Activated T-helper 2 cell treated with anti-CD3 and anti-CD28 coated beads, Interferon-gamma antibody, Interleukin-2, Interleukin-4, amounts not matched to agents 10 μg/mL and 5 μg/mL and 100 μg/mL, durations not matched to agents 14 hours and 24 hours and 36 hours (primary cell): ENCODE results near the gene CWH43. TPM values are rescaled to one million over a fixed set of nuclear protein-coding genes. Genes with fewer than 3 reads are reported as not detected.

Experiments used
- DNase-seq: peaks from one replicate; pipeline ENCODE4 v3.0.0; 2021; ENCODE audit warnings: low spot score
- H3K27ac Mint-ChIP-seq: one replicate; pipeline ENCODE4 v1.8.0; 2021; ENCODE audit warnings: mixed read lengths
- H3K27me3 Mint-ChIP-seq: one replicate; pipeline ENCODE4 v1.8.0; 2021; ENCODE audit warnings: low read depth, mixed read lengths
- H3K36me3 Mint-ChIP-seq: one replicate; pipeline ENCODE4 v1.8.0; 2021; ENCODE audit warnings: low read depth, mixed read lengths
- H3K4me1 Mint-ChIP-seq: one replicate; pipeline ENCODE4 v1.8.0; 2021; ENCODE audit warnings: low read depth, mixed read lengths
- H3K4me3 Mint-ChIP-seq: one replicate; pipeline ENCODE4 v1.8.0; 2021; ENCODE audit warnings: low read depth, mild to moderate bottlenecking, moderate library complexity, mixed read lengths
- H3K9me3 Mint-ChIP-seq: one replicate; pipeline ENCODE4 v1.8.0; 2021; ENCODE audit warnings: mixed read lengths
- intact Hi-C: fragments of 100-400 bp; cut with micrococcal nuclease; formaldehyde crosslinking; loops from one replicate; pipeline ENCODE4 v1.15.1; 2023
- total RNA-seq: library from RNA; stranded (reverse); gene quantifications from 2 replicates; pipeline ENCODE4 v1.2.3, GENCODE V29; 2022

CWH43 gene
- total RNA-seq, 1 donor from 2014 or later, result not detected

GRCh38 chr4:48986654-48987164, 634 bp downstream of the CWH43 start:
- Mint-ChIP-seq H3K36me3 (no peaks in the 10 kb centered on the region), H3K4me1 (no peaks in the 10 kb centered on the region), H3K27me3 (peaks cover 34% of the 10 kb centered on the region), H3K4me3 (no peak overlapping the region), H3K9me3 (no peaks in the 10 kb centered on the region), H3K27ac (no peak overlapping the region)
- no peak for DNase-seq
- intact Hi-C loops, result no loop called here

- Mint-ChIP-seq H3K4me1 (no peaks in the 10 kb centered on the region), H3K4me3 (no peak overlapping the region), H3K9me3 (no peaks in the 10 kb centered on the region), H3K36me3 (no peaks in the 10 kb centered on the region), H3K27ac (no peak overlapping the region), H3K27me3 (peaks cover 30% of the 10 kb centered on the region)
- intact Hi-C loops, result no loop called here
- DNase-seq, result no peak
Measured at GRCh38 chr4:48989461-48990203, 3.6 kb downstream of the CWH43 start.

- Mint-ChIP-seq H3K9me3 (no peaks in the 10 kb centered on the region), H3K27me3 (peaks cover 22% of the 10 kb centered on the region), H3K27ac (no peak overlapping the region), H3K4me1 (no peaks in the 10 kb centered on the region), H3K36me3 (no peaks in the 10 kb centered on the region), H3K4me3 (no peak overlapping the region)
- no peak for DNase-seq
- intact Hi-C loops, result no loop called here
Measured at GRCh38 chr4:48991357-48991756, 5.3 kb downstream of the CWH43 start.

- no peak for DNase-seq
- Mint-ChIP-seq H3K4me3 (no peak overlapping the region), H3K9me3 (no peaks in the 10 kb centered on the region), H3K27me3 (peaks cover 3% of the 10 kb centered on the region), H3K36me3 (no peaks in the 10 kb centered on the region), H3K4me1 (no peaks in the 10 kb centered on the region), H3K27ac (no peak overlapping the region)
- intact Hi-C loops, result no loop called here
Measured at GRCh38 chr4:48997962-48998361, 11.9 kb downstream of the CWH43 start.

- Mint-ChIP-seq H3K4me3 (no peak overlapping the region), H3K27ac (no peak overlapping the region), H3K9me3 (no peaks in the 10 kb centered on the region), H3K27me3 (peaks cover 3% of the 10 kb centered on the region), H3K4me1 (no peaks in the 10 kb centered on the region), H3K36me3 (no peaks in the 10 kb centered on the region)
- intact Hi-C loops, result no loop called here
- no peak for DNase-seq
Measured at GRCh38 chr4:48998440-48998839, 12.4 kb downstream of the CWH43 start.

- H3K9me3 Mint-ChIP-seq, result no peaks in the 10 kb centered on the region
- intact Hi-C loops, result no loop called here
- no peak overlapping the region for H3K4me3 Mint-ChIP-seq
- no peak for DNase-seq
- H3K27ac Mint-ChIP-seq, result no peak overlapping the region
- no peaks in the 10 kb centered on the region for H3K36me3 Mint-ChIP-seq
- H3K27me3 Mint-ChIP-seq, result peaks cover 2% of the 10 kb centered on the region
- H3K4me1 Mint-ChIP-seq, result no peaks in the 10 kb centered on the region
Measured at GRCh38 chr4:49000806-49001205, 14.7 kb downstream of the CWH43 start.

- no peaks in the 10 kb centered on the region for H3K36me3 Mint-ChIP-seq
- H3K4me3 Mint-ChIP-seq, result no peak overlapping the region
- H3K27ac Mint-ChIP-seq, result no peak overlapping the region
- intact Hi-C loops, result no loop called here
- no peaks in the 10 kb centered on the region for H3K9me3 Mint-ChIP-seq
- no peaks in the 10 kb centered on the region for H3K27me3 Mint-ChIP-seq
- no peaks in the 10 kb centered on the region for H3K4me1 Mint-ChIP-seq
- no peak for DNase-seq
Measured at GRCh38 chr4:49002931-49003330, 16.9 kb downstream of the CWH43 start.

GRCh38 chr4:49018718-49019295, 32.7 kb downstream of the CWH43 start:
- no peaks in the 10 kb centered on the region for H3K4me1 Mint-ChIP-seq
- no peak overlapping the region for H3K4me3 Mint-ChIP-seq
- no peaks in the 10 kb centered on the region for H3K27me3 Mint-ChIP-seq
- H3K36me3 Mint-ChIP-seq, result no peaks in the 10 kb centered on the region
- H3K9me3 Mint-ChIP-seq, result no peaks in the 10 kb centered on the region
- DNase-seq, result no peak
- no peak overlapping the region for H3K27ac Mint-ChIP-seq
- intact Hi-C loops, result no loop called here

GRCh38 chr4:49032440-49033161, 46.5 kb downstream of the CWH43 start:
- no peak overlapping the region for H3K4me3 Mint-ChIP-seq
- no peaks in the 10 kb centered on the region for H3K36me3 Mint-ChIP-seq
- DNase-seq, result no peak
- H3K27ac Mint-ChIP-seq, result no peak overlapping the region
- no peaks in the 10 kb centered on the region for H3K4me1 Mint-ChIP-seq
- no peaks in the 10 kb centered on the region for H3K27me3 Mint-ChIP-seq
- H3K9me3 Mint-ChIP-seq, result no peaks in the 10 kb centered on the region
- intact Hi-C loops, result no loop called here

- no peak for DNase-seq
- Mint-ChIP-seq H3K4me3 (no peak overlapping the region), H3K27me3 (no peaks in the 10 kb centered on the region), H3K9me3 (no peaks in the 10 kb centered on the region), H3K4me1 (no peaks in the 10 kb centered on the region), H3K36me3 (no peaks in the 10 kb centered on the region), H3K27ac (no peak overlapping the region)
- intact Hi-C loops, result no loop called here
Measured at GRCh38 chr4:49036528-49036927, 50.5 kb downstream of the CWH43 start.

- no peak overlapping the region for H3K27ac Mint-ChIP-seq
- intact Hi-C loops, result no loop called here
- H3K36me3 Mint-ChIP-seq, result no peaks in the 10 kb centered on the region
- H3K4me3 Mint-ChIP-seq, result no peak overlapping the region
- no peak for DNase-seq
- no peaks in the 10 kb centered on the region for H3K4me1 Mint-ChIP-seq
- no peaks in the 10 kb centered on the region for H3K9me3 Mint-ChIP-seq
- H3K27me3 Mint-ChIP-seq, result no peaks in the 10 kb centered on the region
Measured at GRCh38 chr4:49044270-49044669, 58.2 kb downstream of the CWH43 start.

GRCh38 chr4:49058306-49058705, 72.2 kb downstream of the CWH43 start:
- Mint-ChIP-seq H3K4me3 (no peak overlapping the region), H3K4me1 (no peaks in the 10 kb centered on the region), H3K9me3 (peaks cover 19% of the 10 kb centered on the region), H3K36me3 (no peaks in the 10 kb centered on the region), H3K27ac (no peak overlapping the region), H3K27me3 (no peaks in the 10 kb centered on the region)
- intact Hi-C loops, result no loop called here
- DNase-seq, result no peak

- H3K4me1 Mint-ChIP-seq, result no peaks in the 10 kb centered on the region
- no peaks in the 10 kb centered on the region for H3K27me3 Mint-ChIP-seq
- no peak overlapping the region for H3K27ac Mint-ChIP-seq
- no peaks in the 10 kb centered on the region for H3K36me3 Mint-ChIP-seq
- H3K9me3 Mint-ChIP-seq, result peaks cover 11% of the 10 kb centered on the region
- no peak for DNase-seq
- no peak overlapping the region for H3K4me3 Mint-ChIP-seq
- intact Hi-C loops, result no loop called here
Measured at GRCh38 chr4:49063670-49064069, 77.6 kb downstream of the CWH43 start.
